Neural progenitor cell (in vitro differentiated cells): ENCODE data around the gene SIX3. TPM values are rescaled to one million over a fixed set of nuclear protein-coding genes. Genes with fewer than 3 reads are reported as not detected.

ENCODE experiments used
- DNase-seq: peaks from one replicate; pipeline ENCODE4 v3.0.0-alpha.2; 2016; ENCODE audit warnings: low spot score
- H2AFZ ChIP-seq: fragments of 200-600 bp; sonication (generic); replicated peaks from 2 replicates; pipeline ENCODE4 v1.6.1; 2016; ENCODE audit warnings: antibody characterized with exemption
- H3F3A ChIP-seq: fragments of 200-600 bp; sonication (generic); 2 replicates; pipeline ENCODE4 v1.6.1; 2016; ENCODE audit warnings: antibody characterized with exemption, low read depth
- H3K27ac ChIP-seq: fragments of 200-600 bp; sonication (generic); 2 replicates; pipeline ENCODE4 v1.5.1; 2016; ENCODE audit warnings: mild to moderate bottlenecking
- H3K27me3 ChIP-seq: fragments of 200-600 bp; sonication (generic); 2 replicates; pipeline ENCODE4 v1.6.1; 2016; ENCODE audit warnings: mild to moderate bottlenecking, moderate library complexity
- H3K36me3 ChIP-seq: fragments of 200-600 bp; sonication (generic); 2 replicates; pipeline ENCODE4 v1.5.1; 2016
- H3K4me1 ChIP-seq: fragments of 200-600 bp; sonication (generic); 2 replicates; pipeline ENCODE4 v1.6.1; 2016; ENCODE audit warnings: mixed run types
- H3K4me2 ChIP-seq: fragments of 200-600 bp; sonication (generic); 2 replicates; pipeline ENCODE4 v1.6.1; 2016
- H3K4me3 ChIP-seq: fragments of 200-600 bp; sonication (generic); 2 replicates; pipeline ENCODE4 v1.5.1; 2016
- H3K79me2 ChIP-seq: fragments of 200-600 bp; sonication (generic); 2 replicates; pipeline ENCODE4 v1.6.1; 2016; ENCODE audit warnings: low read depth
- H3K9ac ChIP-seq: fragments of 200-600 bp; sonication (generic); 2 replicates; pipeline ENCODE4 v1.6.1; 2016
- H3K9me3 ChIP-seq: fragments of 200-600 bp; sonication (generic); 2 replicates; pipeline ENCODE4 v1.5.1; 2016; ENCODE audit warnings: low read depth
- H4K20me1 ChIP-seq: fragments of 200-600 bp; sonication (generic); 2 replicates; pipeline ENCODE4 v1.6.1; 2016; ENCODE audit warnings: low read depth
- H3K27ac Mint-ChIP-seq: 3 replicates; pipeline ENCODE4 v1.8.0; 2021; ENCODE audit warnings: mixed read lengths
- H3K27me3 Mint-ChIP-seq: 2 replicates; pipeline ENCODE4 v1.8.0; 2022; ENCODE audit warnings: low read depth, mild to moderate bottlenecking, inconsistent platforms, moderate library complexity, mixed read lengths; ENCODE audit not compliant: insufficient read depth
- H3K36me3 Mint-ChIP-seq: 3 replicates; pipeline ENCODE4 v1.8.0; 2021; ENCODE audit warnings: mixed read lengths
- H3K4me1 Mint-ChIP-seq: 3 replicates; pipeline ENCODE4 v1.8.0; 2021; ENCODE audit warnings: mixed read lengths
- H3K4me3 Mint-ChIP-seq: 3 replicates; pipeline ENCODE4 v1.8.0; 2021; ENCODE audit warnings: mild to moderate bottlenecking, moderate library complexity, mixed read lengths
- H3K9me3 Mint-ChIP-seq: 3 replicates; pipeline ENCODE4 v1.8.0; 2020; ENCODE audit warnings: mixed read lengths
- EZH2 ChIP-seq: fragments of 200-600 bp; sonication (generic); IDR thresholded peaks from 2 replicates; pipeline ENCODE4 v1.6.1; 2017; ENCODE audit warnings: antibody characterized with exemption, mild to moderate bottlenecking, moderate library complexity
- EZH2phosphoT487 ChIP-seq: fragments of 200-600 bp; sonication (generic); IDR thresholded peaks from 2 replicates; pipeline ENCODE4 v1.6.1; 2017; ENCODE audit warnings: antibody characterized with exemption
- total RNA-seq: library from RNA; depleted of rRNA; stranded (reverse); fragments of >200 nt; gene quantifications from 2 replicates; pipeline ENCODE4 v1.2.3, GENCODE V29; 2015; ENCODE audit warnings: low replicate concordance
- TF ChIP-seq, protein P1 (sequence below): fragments of 200-600 bp; sonication (generic); IDR thresholded peaks from 2 replicates; pipeline ENCODE4 v1.5.1; 2017; ENCODE audit warnings: antibody characterized with exemption, mild to moderate bottlenecking

SIX3 gene
- 14.5 and 28.8 TPM in 2 replicates for total RNA-seq

DNA sequence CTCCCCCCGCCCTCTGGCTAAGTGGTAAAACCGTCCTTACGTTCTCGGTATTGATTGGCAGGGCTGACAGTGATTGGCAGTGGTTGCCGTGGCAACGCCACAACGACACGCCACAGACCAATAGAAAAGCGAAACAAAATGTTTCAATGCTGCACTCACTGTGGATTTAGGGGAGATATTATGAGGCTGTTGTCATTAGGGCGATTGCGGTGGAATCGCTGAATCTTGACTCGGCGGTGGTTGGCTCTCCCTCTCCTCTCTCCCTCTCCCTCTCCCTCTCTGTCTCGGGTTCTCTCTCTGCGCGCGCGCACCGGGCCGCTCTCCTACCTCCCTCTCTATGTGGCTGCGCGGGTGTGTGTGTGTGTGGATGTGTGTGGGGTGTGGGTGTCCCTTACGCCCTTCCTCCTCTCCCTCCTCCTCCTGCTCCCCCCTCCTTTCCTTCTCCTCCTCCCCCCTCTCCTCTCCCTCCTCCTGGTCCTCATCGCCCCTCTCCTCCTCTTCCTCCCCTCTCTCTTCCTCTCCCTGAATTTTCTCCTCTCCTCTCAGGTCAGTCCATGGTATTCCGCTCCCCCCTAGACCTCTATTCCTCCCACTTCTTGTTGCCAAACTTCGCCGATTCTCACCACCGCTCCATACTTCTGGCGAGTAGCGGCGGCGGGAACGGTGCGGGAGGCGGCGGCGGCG, at the start of gene SIX3:
Gene SIX3 (plus strand): TSS at position 152 of the 684 bp plus-strand sequence. CDS start 403 bp downstream, at position 555.
- Histone ChIP-seq H3K9me3 (no peaks in the 10 kb centered on the region), H3K4me2 (peak within 1 kb of the TSS; percentile 99), H4K20me1 (peaks cover 62% of the 10 kb centered on the region), H3K27ac (peak within 1 kb of the TSS; percentile 92), H2AFZ (no peak within 1 kb of the TSS), H3K79me2 (peaks cover 97% of the 10 kb centered on the region), H3K4me1 (peaks cover 48% of the 10 kb centered on the region), H3F3A (peaks cover 94% of the 10 kb centered on the region), H3K27me3 (peaks cover 74% of the 10 kb centered on the region), H3K36me3 (no peaks in the 10 kb centered on the region), H3K9ac (peak within 1 kb of the TSS; percentile 77), H3K4me3 (peak within 1 kb of the TSS; percentile 96)
- H3K36me3 Mint-ChIP-seq, result no peaks in the 10 kb centered on the region
- H3K4me3 Mint-ChIP-seq, result peak within 1 kb of the TSS; percentile 88
- H3K27ac Mint-ChIP-seq, result peak within 1 kb of the TSS; percentile 66
- TF ChIP-seq, protein P1, sequence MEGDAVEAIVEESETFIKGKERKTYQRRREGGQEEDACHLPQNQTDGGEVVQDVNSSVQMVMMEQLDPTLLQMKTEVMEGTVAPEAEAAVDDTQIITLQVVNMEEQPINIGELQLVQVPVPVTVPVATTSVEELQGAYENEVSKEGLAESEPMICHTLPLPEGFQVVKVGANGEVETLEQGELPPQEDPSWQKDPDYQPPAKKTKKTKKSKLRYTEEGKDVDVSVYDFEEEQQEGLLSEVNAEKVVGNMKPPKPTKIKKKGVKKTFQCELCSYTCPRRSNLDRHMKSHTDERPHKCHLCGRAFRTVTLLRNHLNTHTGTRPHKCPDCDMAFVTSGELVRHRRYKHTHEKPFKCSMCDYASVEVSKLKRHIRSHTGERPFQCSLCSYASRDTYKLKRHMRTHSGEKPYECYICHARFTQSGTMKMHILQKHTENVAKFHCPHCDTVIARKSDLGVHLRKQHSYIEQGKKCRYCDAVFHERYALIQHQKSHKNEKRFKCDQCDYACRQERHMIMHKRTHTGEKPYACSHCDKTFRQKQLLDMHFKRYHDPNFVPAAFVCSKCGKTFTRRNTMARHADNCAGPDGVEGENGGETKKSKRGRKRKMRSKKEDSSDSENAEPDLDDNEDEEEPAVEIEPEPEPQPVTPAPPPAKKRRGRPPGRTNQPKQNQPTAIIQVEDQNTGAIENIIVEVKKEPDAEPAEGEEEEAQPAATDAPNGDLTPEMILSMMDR, result no peak
- TF ChIP-seq EZH2 (no peak), EZH2phosphoT487 (no peak)
- DNase-seq, result peak; percentile 95
- H3K27me3 Mint-ChIP-seq, result peaks cover 78% of the 10 kb centered on the region
- H3K4me1 Mint-ChIP-seq, result peaks cover 45% of the 10 kb centered on the region
- no peaks in the 10 kb centered on the region for H3K9me3 Mint-ChIP-seq

DNA sequence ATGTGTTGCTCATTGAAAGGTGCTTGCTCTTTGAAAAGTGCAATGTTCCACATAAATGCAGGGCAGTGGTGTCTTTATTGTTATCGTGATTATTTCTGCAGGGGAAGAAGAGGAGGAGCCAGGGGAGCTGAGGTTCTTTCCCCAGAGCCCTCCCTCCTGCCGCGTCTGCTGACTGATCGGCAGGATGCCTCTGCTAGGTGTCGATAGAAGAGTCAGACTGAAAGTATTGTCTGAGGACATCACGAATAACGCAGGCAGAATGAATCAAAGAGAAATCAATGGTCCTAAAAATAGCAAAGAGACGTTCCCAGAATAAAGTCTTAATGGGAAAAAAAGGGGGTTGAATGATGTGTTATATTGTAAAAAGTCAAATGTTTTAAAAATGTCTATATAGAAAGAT, 47.4 kb upstream of the SIX3 start:
- no peak overlapping the region for H2AFZ ChIP-seq
- H3K36me3 ChIP-seq, result no peaks in the 10 kb centered on the region
- TF ChIP-seq EZH2phosphoT487 (no peak), EZH2 (no peak)
- TF ChIP-seq, protein P1, result no peak
- H3K27ac ChIP-seq, result no peak overlapping the region
- Mint-ChIP-seq H3K36me3 (no peaks in the 10 kb centered on the region), H3K9me3 (peaks cover 23% of the 10 kb centered on the region), H3K4me3 (no peak overlapping the region), H3K4me1 (peaks cover 3% of the 10 kb centered on the region), H3K27ac (no peak overlapping the region), H3K27me3 (peaks cover 10% of the 10 kb centered on the region)
- H3K27me3 ChIP-seq, result no peaks in the 10 kb centered on the region
- no peak overlapping the region for H3K4me2 ChIP-seq
- H3K79me2 ChIP-seq, result no peaks in the 10 kb centered on the region
- H3K9ac ChIP-seq, result no peak overlapping the region
- no peak for DNase-seq
- H3K9me3 ChIP-seq, result no peaks in the 10 kb centered on the region
- peaks cover 3% of the 10 kb centered on the region for H3F3A ChIP-seq
- no peak overlapping the region for H3K4me3 ChIP-seq
- no peaks in the 10 kb centered on the region for H4K20me1 ChIP-seq
- peaks cover 5% of the 10 kb centered on the region for H3K4me1 ChIP-seq

- peaks cover 3% of the 10 kb centered on the region for H3F3A ChIP-seq
- H3K9me3 Mint-ChIP-seq, result peaks cover 23% of the 10 kb centered on the region
- no peak overlapping the region for H3K4me2 ChIP-seq
- H3K9ac ChIP-seq, result no peak overlapping the region
- TF ChIP-seq EZH2 (no peak), EZH2phosphoT487 (no peak)
- TF ChIP-seq, protein P1, result no peak
- no peak for DNase-seq
- H3K9me3 ChIP-seq, result no peaks in the 10 kb centered on the region
- H3K4me1 Mint-ChIP-seq, result peaks cover 3% of the 10 kb centered on the region
- no peaks in the 10 kb centered on the region for H3K27me3 ChIP-seq
- H3K4me1 ChIP-seq, result peaks cover 5% of the 10 kb centered on the region
- no peaks in the 10 kb centered on the region for H3K36me3 ChIP-seq
- no peak overlapping the region for H3K27ac Mint-ChIP-seq
- H3K4me3 ChIP-seq, result no peak overlapping the region
- no peaks in the 10 kb centered on the region for H3K36me3 Mint-ChIP-seq
- H3K27me3 Mint-ChIP-seq, result peaks cover 10% of the 10 kb centered on the region
- no peak overlapping the region for H3K27ac ChIP-seq
- H4K20me1 ChIP-seq, result no peaks in the 10 kb centered on the region
- no peak overlapping the region for H3K4me3 Mint-ChIP-seq
- no peaks in the 10 kb centered on the region for H3K79me2 ChIP-seq
- no peak overlapping the region for H2AFZ ChIP-seq
These were observed 46.4 kb upstream of the SIX3 start for GRCh38 chr2:44895061-44895460.
